HUES64 (cell line): Measurements from ENCODE around the gene IFIT1B. TPM values are rescaled to one million over a fixed set of nuclear protein-coding genes. Genes with fewer than 3 reads are reported as not detected.
"Not testable (repeated sequence)": the region's sequence is repeated elsewhere in the genome, so short reads cannot be mapped to it uniquely, and the experiment has no call there.

Experiments used
- H3K27ac ChIP-seq: 2 replicates; pipeline ENCODE4 v1.7.0; 2013; ENCODE audit warnings: low read depth, low read length, inconsistent platforms
- H3K27me3 ChIP-seq: 2 replicates; pipeline ENCODE4 v1.6.1; 2013; ENCODE audit warnings: mild to moderate bottlenecking, low read length; ENCODE audit not compliant: insufficient read depth
- H3K36me3 ChIP-seq: 2 replicates; pipeline ENCODE4 v1.6.1; 2013; ENCODE audit warnings: mild to moderate bottlenecking, low read length; ENCODE audit not compliant: insufficient read depth
- H3K4me1 ChIP-seq: 2 replicates; pipeline ENCODE4 v1.6.1; 2013; ENCODE audit warnings: mild to moderate bottlenecking, low read length, moderate library complexity; ENCODE audit not compliant: insufficient read depth
- H3K4me3 ChIP-seq: 2 replicates; pipeline ENCODE4 v1.5.1; 2013; ENCODE audit warnings: mild to moderate bottlenecking, low read length, moderate library complexity
- H3K9ac ChIP-seq: 2 replicates; pipeline ENCODE4 v1.6.1; 2013; ENCODE audit warnings: mild to moderate bottlenecking, low read depth, low read length
- H3K9me3 ChIP-seq: 2 replicates; pipeline ENCODE4 v1.6.1; 2013; ENCODE audit warnings: low read depth, low read length; ENCODE audit not compliant: insufficient read depth
- WGBS: fragments of 150-250, 120-280 bp; methylation state at CpG from one replicate; pipeline ENCODE4 v1.1.7; 2013; ENCODE audit warnings: missing lambda C conversion rate; 5-methylcytosine and 5-hydroxymethylcytosine counted together
- polyA plus RNA-seq, 2 experiments: library from polyadenylated mRNA; stranded (reverse); fragments of 50-300 nt; gene quantifications; one replicate each; pipeline ENCODE4 v1.2.3, GENCODE V29; 2013

Gene IFIT1B
- not detected for polyA plus RNA-seq (2013, experiment 1 of 2)
- polyA plus RNA-seq (2013, experiment 2 of 2), result not detected

GRCh38 chr10:89377705-89378637 is at the start of gene IFIT1B:
Gene IFIT1B, plus strand, starts transcription at chr10:89378056. Its CDS starts 80 bp downstream, at chr10:89378136.
- 85% methylated on average over 5 of the region's 5 CpGs for WGBS

GRCh38 chr10:89329151-89329550 is 48.7 kb upstream of the IFIT1B start:
- H3K9me3 ChIP-seq, result no peaks in the 10 kb centered on the region
- H3K27ac ChIP-seq, result no peak overlapping the region
- no peaks in the 10 kb centered on the region for H3K36me3 ChIP-seq
- 94% methylated on average over 2 of the region's 2 CpGs for WGBS
- no peak overlapping the region for H3K9ac ChIP-seq
- no peak overlapping the region for H3K4me3 ChIP-seq
- no peaks in the 10 kb centered on the region for H3K27me3 ChIP-seq
- H3K4me1 ChIP-seq, result peaks cover 54% of the 10 kb centered on the region

More at GRCh38 chr10:89377705-89378637, at the start of gene IFIT1B:
- H3K4me1 ChIP-seq, result peaks cover 11% of the 10 kb centered on the region; the same call in 1 of the 2 replicates
- H3K27me3 ChIP-seq, result no peaks in the 10 kb centered on the region
- no peak within 1 kb of the TSS for H3K9ac ChIP-seq
- no peak within 1 kb of the TSS for H3K4me3 ChIP-seq
- H3K36me3 ChIP-seq, result no peaks in the 10 kb centered on the region
- H3K9me3 ChIP-seq, result no peaks in the 10 kb centered on the region
- H3K27ac ChIP-seq, result no peak within 1 kb of the TSS

- H3K9ac ChIP-seq, H3K4me3 ChIP-seq, H3K27ac ChIP-seq, H3K9me3 ChIP-seq, H3K36me3 ChIP-seq, H3K27me3 ChIP-seq: not testable (repeated sequence)
- H3K4me1 ChIP-seq, result peaks cover 55% of the 10 kb centered on the region
- WGBS, result 57% methylated on average over 1 of the region's 3 CpGs
Measured at GRCh38 chr10:89330014-89330413, 47.8 kb upstream of the IFIT1B start.

GRCh38 chr10:89330537-89331212 is 47.2 kb upstream of the IFIT1B start:
- peaks cover 55% of the 10 kb centered on the region for H3K4me1 ChIP-seq
- H3K27ac ChIP-seq, result no peak overlapping the region

GRCh38 chr10:89331487-89332122 is 46.3 kb upstream of the IFIT1B start:
- not testable (repeated sequence) for H3K9ac ChIP-seq, H3K36me3 ChIP-seq, H3K4me3 ChIP-seq, H3K27ac ChIP-seq, H3K9me3 ChIP-seq, H3K27me3 ChIP-seq
- WGBS, result 96% methylated on average over 14 of the region's 14 CpGs
- H3K4me1 ChIP-seq, result peaks cover 52% of the 10 kb centered on the region

More at GRCh38 chr10:89330537-89331212, 47.2 kb upstream of the IFIT1B start:
- Histone ChIP-seq H3K9ac (no peak overlapping the region), H3K27me3 (no peaks in the 10 kb centered on the region), H3K9me3 (no peaks in the 10 kb centered on the region), H3K4me3 (no peak overlapping the region), H3K36me3 (no peaks in the 10 kb centered on the region)

GRCh38 chr10:89332123-89332633 is 45.7 kb upstream of the IFIT1B start:
- WGBS, result 82% methylated on average over 5 of the region's 5 CpGs
- peaks cover 48% of the 10 kb centered on the region for H3K4me1 ChIP-seq
- no peaks in the 10 kb centered on the region for H3K9me3 ChIP-seq
- no peak overlapping the region for H3K4me3 ChIP-seq
- H3K27ac ChIP-seq, result peak overlapping the region; percentile 52
- H3K36me3 ChIP-seq, result no peaks in the 10 kb centered on the region
- H3K9ac ChIP-seq, result no peak overlapping the region
- no peaks in the 10 kb centered on the region for H3K27me3 ChIP-seq

GRCh38 chr10:89335226-89335625 is 42.6 kb upstream of the IFIT1B start:
- Histone ChIP-seq H3K27ac (no peak overlapping the region), H3K9ac (no peak overlapping the region), H3K36me3 (no peaks in the 10 kb centered on the region), H3K4me1 (peaks cover 24% of the 10 kb centered on the region), H3K27me3 (no peaks in the 10 kb centered on the region), H3K9me3 (no peaks in the 10 kb centered on the region), H3K4me3 (no peak overlapping the region)
- WGBS, result 95% methylated on average over 3 of the region's 3 CpGs

- Histone ChIP-seq H3K36me3 (no peaks in the 10 kb centered on the region), H3K27me3 (no peaks in the 10 kb centered on the region), H3K9ac (no peak overlapping the region), H3K4me3 (no peak overlapping the region), H3K9me3 (no peaks in the 10 kb centered on the region), H3K4me1 (peaks cover 22% of the 10 kb centered on the region), H3K27ac (no peak overlapping the region)
- 98% methylated on average over 3 of the region's 3 CpGs for WGBS
Measured at GRCh38 chr10:89336241-89336640, 41.6 kb upstream of the IFIT1B start.

GRCh38 chr10:89337484-89337883 is 40.4 kb upstream of the IFIT1B start:
- Histone ChIP-seq H3K27ac (no peak overlapping the region), H3K4me1 (peaks cover 24% of the 10 kb centered on the region), H3K27me3 (no peaks in the 10 kb centered on the region), H3K9me3 (no peaks in the 10 kb centered on the region), H3K9ac (no peak overlapping the region), H3K36me3 (no peaks in the 10 kb centered on the region), H3K4me3 (no peak overlapping the region)
- WGBS, result 89% methylated on average over 5 of the region's 6 CpGs

GRCh38 chr10:89338713-89339112 is 39.1 kb upstream of the IFIT1B start:
- H3K4me1 ChIP-seq, result peaks cover 23% of the 10 kb centered on the region
- WGBS, result 94% methylated on average over 3 of the region's 3 CpGs
- H3K27me3 ChIP-seq, result no peaks in the 10 kb centered on the region
- no peak overlapping the region for H3K9ac ChIP-seq
- H3K36me3 ChIP-seq, result no peaks in the 10 kb centered on the region
- H3K4me3 ChIP-seq, result no peak overlapping the region
- no peaks in the 10 kb centered on the region for H3K9me3 ChIP-seq
- no peak overlapping the region for H3K27ac ChIP-seq

- no peaks in the 10 kb centered on the region for H3K27me3 ChIP-seq
- WGBS, result 91% methylated on average over 4 of the region's 4 CpGs
- no peak overlapping the region for H3K9ac ChIP-seq
- no peaks in the 10 kb centered on the region for H3K9me3 ChIP-seq
- no peak overlapping the region for H3K4me3 ChIP-seq
- H3K4me1 ChIP-seq, result peaks cover 22% of the 10 kb centered on the region
- no peaks in the 10 kb centered on the region for H3K36me3 ChIP-seq
- H3K27ac ChIP-seq, result no peak overlapping the region
Measured at GRCh38 chr10:89339875-89340274, 38.0 kb upstream of the IFIT1B start.
